Ecto neural progenitor cell (in vitro differentiated cells): ENCODE data around the gene VIPAS39.

ENCODE experiments used
- DNase-seq: peaks from one replicate; pipeline ENCODE4 v3.0.0-alpha.2; 2018; ENCODE audit warnings: low spot score

Gene VIPAS39

GRCh38 chr14:77457522-77458248 is at the start of gene VIPAS39, which contains the start of gene AHSA1:
Gene VIPAS39, minus strand, starts transcription at chr14:77457601. Its CDS starts 3,499 bp downstream, at chr14:77454102.
Gene AHSA1, plus strand, starts transcription at chr14:77458093. Its CDS starts 97 bp downstream, at chr14:77458190.
- peak; percentile 95 for DNase-seq

- DNase-seq, result no peak
Measured at GRCh38 chr14:77505031-77505430, 47.6 kb upstream of the VIPAS39 start.

GRCh38 chr14:77503138-77503537 is 45.7 kb upstream of the VIPAS39 start:
- no peak for DNase-seq

- DNase-seq, result no peak
Measured at GRCh38 chr14:77502109-77502782, 44.8 kb upstream of the VIPAS39 start.

GRCh38 chr14:77498984-77499527 is 41.7 kb upstream of the VIPAS39 start:
- DNase-seq, result peak; percentile 71

- DNase-seq, result peak; percentile 76
Measured at GRCh38 chr14:77498120-77498979, 40.9 kb upstream of the VIPAS39 start, which contains the start of gene ISM2. Gene ISM2, minus strand, starts transcription at chr14:77498816. Its CDS starts 23 bp downstream, at chr14:77498793.

GRCh38 chr14:77495334-77495733 is 37.9 kb upstream of the VIPAS39 start:
- DNase-seq, result no peak

GRCh38 chr14:77491056-77491455 is 33.7 kb upstream of the VIPAS39 start:
- no peak for DNase-seq

GRCh38 chr14:77490347-77490986 is 33.1 kb upstream of the VIPAS39 start:
- DNase-seq, result no peak

- DNase-seq, result no peak
Measured at GRCh38 chr14:77489041-77489440, 31.6 kb upstream of the VIPAS39 start.

GRCh38 chr14:77488558-77488957 is 31.2 kb upstream of the VIPAS39 start:
- DNase-seq, result no peak

- no peak for DNase-seq
Measured at GRCh38 chr14:77485901-77486678, 28.7 kb upstream of the VIPAS39 start.

- DNase-seq, result no peak
Measured at GRCh38 chr14:77485256-77485655, 27.9 kb upstream of the VIPAS39 start.

- no peak for DNase-seq
Measured at GRCh38 chr14:77482422-77482821, 25.0 kb upstream of the VIPAS39 start.

- DNase-seq, result no peak
Measured at GRCh38 chr14:77478796-77479195, 21.4 kb upstream of the VIPAS39 start.

- no peak for DNase-seq
Measured at GRCh38 chr14:77478029-77478428, 20.6 kb upstream of the VIPAS39 start.

GRCh38 chr14:77475432-77476115 is 18.2 kb upstream of the VIPAS39 start:
- DNase-seq, result no peak

- DNase-seq, result no peak
Measured at GRCh38 chr14:77474479-77475177, 17.2 kb upstream of the VIPAS39 start.

GRCh38 chr14:77473921-77474320 is 16.5 kb upstream of the VIPAS39 start:
- no peak for DNase-seq
